Endothelial cell of umbilical vein (primary cell): ENCODE measurements around the gene PTPN13. TPM values are rescaled to one million over a fixed set of nuclear protein-coding genes. Genes with fewer than 3 reads are reported as not detected.

Experiments used
- BruUV-seq: library from RNA; stranded (reverse); fragments of 400-500 nt; replicated peaks from 2 replicates; lab custom pipeline; 2021; lab: Mats Ljungman, UMichigan
- CTCF ChIA-PET: fragments of 300-600, 350-600 bp; sonication (Branson Sonifier 250); formaldehyde crosslinking; loops from one replicate; lab custom pipeline; 2021; ENCODE audit warnings: antibody characterized with exemption, inconsistent platforms; lab: Charles Lee
- POLR2A ChIA-PET: fragments of 300-600, 350-600 bp; sonication (Branson Sonifier 250); formaldehyde crosslinking; loops from one replicate; lab custom pipeline; 2021; ENCODE audit warnings: antibody characterized with exemption, inconsistent platforms; lab: Charles Lee
- DNase-seq: peaks from one replicate; pipeline ENCODE4 v3.0.0-alpha.2; 2011; ENCODE audit warnings: low read depth, low spot score
- FAIRE-seq: peaks from 2 replicates; lab custom pipeline; 2011; peaks lifted over from hg19 to GRCh38; lab: Jason Lieb, UNC
- H2AFZ ChIP-seq: 2 replicates; pipeline ENCODE4 v1.6.0; 2012; ENCODE audit warnings: low read depth, low read length, control low read depth, inconsistent platforms
- H3K27ac ChIP-seq: 2 replicates; pipeline ENCODE4 v1.5.1; 2011; ENCODE audit warnings: low read depth, mild to moderate bottlenecking, control low read depth, low read length, moderate library complexity; ENCODE audit not compliant: insufficient read depth
- H3K27me3 ChIP-seq, 2 experiments: 2 replicates each; pipeline versions ENCODE4 v1.6.0 to v1.6.1; 2011; ENCODE audit warnings: low read length in 2 of 2, mixed read lengths in 1 of 2; ENCODE audit not compliant: control insufficient read depth in 2 of 2, insufficient read depth in 2 of 2
- H3K36me3 ChIP-seq, 2 experiments: 2 replicates in 1 of 2; 3 replicates in 1 of 2; pipeline ENCODE4 v1.5.1; 2011; ENCODE audit warnings: low read length in 2 of 2, mild to moderate bottlenecking in 1 of 2, moderate library complexity in 1 of 2; ENCODE audit not compliant: control insufficient read depth in 2 of 2, insufficient read depth in 2 of 2; ENCODE audit errors: extremely low read depth in 1 of 2
- H3K4me1 ChIP-seq: 3 replicates; pipeline ENCODE4 v1.5.1; 2011; ENCODE audit warnings: mild to moderate bottlenecking, low read length; ENCODE audit not compliant: control insufficient read depth, insufficient read depth; ENCODE audit errors: extremely low read depth
- H3K4me2 ChIP-seq: 2 replicates; pipeline ENCODE4 v1.6.1; 2011; ENCODE audit warnings: low read length, control low read depth, mixed read lengths; ENCODE audit not compliant: insufficient read depth
- H3K4me3 ChIP-seq, 3 experiments: fragments of 200-600 bp in 1 of 3; sonication (generic), shearing (Covaris generic) in 1 of 3; replicated peaks in 1 of 3; 2 replicates each; pipeline ENCODE4 v1.5.1; 2011 to 2016; ENCODE audit warnings: control low read depth in 3 of 3, low read length in 3 of 3, mild to moderate bottlenecking in 2 of 3, inconsistent platforms in 1 of 3, low read depth in 1 of 3, moderate library complexity in 1 of 3; ENCODE audit not compliant: insufficient read depth in 1 of 3
- H3K79me2 ChIP-seq: 2 replicates; pipeline ENCODE4 v1.6.0; 2012; ENCODE audit warnings: low read length, inconsistent platforms; ENCODE audit not compliant: control insufficient read depth, insufficient read depth
- H3K9ac ChIP-seq: replicated peaks from 2 replicates; pipeline ENCODE3; 2011; ENCODE audit warnings: low read length, control low read depth; ENCODE audit not compliant: insufficient read depth; ENCODE audit errors: extremely low read depth
- H3K9me1 ChIP-seq: replicated peaks from 3 replicates; pipeline ENCODE4 v1.6.0; 2011; ENCODE audit warnings: mild to moderate bottlenecking, low read length; ENCODE audit not compliant: control insufficient read depth, insufficient read depth; ENCODE audit errors: extremely low read depth
- H3K9me3 ChIP-seq: replicated peaks from 2 replicates; pipeline ENCODE4 v1.5.1; 2012; ENCODE audit warnings: low read length, inconsistent platforms; ENCODE audit not compliant: control insufficient read depth, insufficient read depth
- H4K20me1 ChIP-seq: replicated peaks from 2 replicates; pipeline ENCODE3; 2011; ENCODE audit warnings: mild to moderate bottlenecking, low read length; ENCODE audit not compliant: control insufficient read depth, insufficient read depth; ENCODE audit errors: extremely low read depth
- CTCF ChIP-seq, 2 donors: IDR thresholded peaks; 1 replicate in 1 of 2; 2 replicates in 1 of 2; pipeline ENCODE4 v1.5.1; 2011; ENCODE audit warnings: low read length in 2 of 2, mild to moderate bottlenecking in 2 of 2, moderate library complexity in 2 of 2, control low read depth in 1 of 2, inconsistent platforms in 1 of 2, low read depth in 1 of 2; ENCODE audit not compliant: insufficient read depth in 1 of 2; ENCODE audit errors: extremely low read depth in 1 of 2
- EZH2 ChIP-seq: IDR thresholded peaks from 2 replicates; pipeline ENCODE4 v1.6.1; 2012; ENCODE audit warnings: borderline replicate concordance, low read depth, mild to moderate bottlenecking, moderate library complexity, low read length, inconsistent platforms; ENCODE audit not compliant: severe bottlenecking
- FOS ChIP-seq: IDR thresholded peaks from 2 replicates; pipeline ENCODE4 v1.6.1; 2011; ENCODE audit warnings: mild to moderate bottlenecking, low read length, moderate library complexity, borderline replicate concordance; ENCODE audit not compliant: insufficient read depth
- GATA2 ChIP-seq: IDR thresholded peaks from 2 replicates; pipeline ENCODE4 v1.7.0; 2011; ENCODE audit warnings: low read depth, mild to moderate bottlenecking, moderate library complexity, mixed read lengths, low read length; ENCODE audit not compliant: insufficient read length, insufficient read depth
- JUN ChIP-seq: IDR thresholded peaks from 2 replicates; pipeline ENCODE4 v1.6.1; 2011; ENCODE audit warnings: borderline replicate concordance, low read depth; ENCODE audit not compliant: insufficient read length, insufficient read depth
- MAX ChIP-seq: IDR thresholded peaks from 2 replicates; pipeline ENCODE4 v1.6.1; 2011; ENCODE audit not compliant: insufficient read depth, insufficient read length
- MYC ChIP-seq: IDR thresholded peaks from one replicate; pipeline ENCODE4 v1.6.1; 2011; ENCODE audit warnings: mild to moderate bottlenecking, low read depth, low read length
- POLR2A ChIP-seq: IDR thresholded peaks from 2 replicates; pipeline ENCODE4 v1.6.1; 2012; ENCODE audit warnings: low read depth, mild to moderate bottlenecking, control low read depth, low read length
- POLR2AphosphoS5 ChIP-seq: IDR thresholded peaks from 2 replicates; pipeline ENCODE4 v1.6.1; 2012; ENCODE audit warnings: low read depth, mild to moderate bottlenecking, control low read depth, low read length, moderate library complexity; ENCODE audit not compliant: insufficient read depth
- dilution Hi-C: fragments of 300-500 bp; cut with MboI; formaldehyde crosslinking; loops from one replicate; pipeline ENCODE4 v1.15.0; 2019; ENCODE audit warnings: low sequenced_read_pairs; ENCODE audit not compliant: extremely low pct_ligation_motif_present
- intact Hi-C: fragments of 100-400 bp; cut with micrococcal nuclease; formaldehyde crosslinking; loops from one replicate; pipeline ENCODE4 v1.10.0; 2022
- polyA plus RNA-seq, 4 experiments: library from polyadenylated mRNA; depleted of rRNA in 3 of 4; stranded (reverse) in 3 of 4; unstranded in 1 of 4; fragments of >200 nt; gene quantifications; 2 replicates each; pipeline versions ENCODE4 v1.2.1 to v1.2.3, GENCODE V29; 2011 to 2012; ENCODE audit warnings: missing spikeins in 1 of 4
- total RNA-seq: library from RNA; stranded (reverse); gene quantifications from 2 replicates; pipeline ENCODE4 v1.2.3, GENCODE V29; 2021

The PTPN13 gene
- total and polyA plus RNA-seq, 2 donors (not counting 3 experiments of a cell fraction or from before 2014, with no cell fraction given): 0.69 to 2.9 TPM

- Histone ChIP-seq H2AFZ (no peak overlapping the region), H3K36me3 (no peaks in the 10 kb centered on the region), H3K9me1 (no peaks in the 10 kb centered on the region), H3K4me1 (no peaks in the 10 kb centered on the region), H3K27me3 (no peaks in the 10 kb centered on the region), H3K27ac (no peak overlapping the region), H3K4me3 (no peak overlapping the region), H3K79me2 (no peaks in the 10 kb centered on the region), H3K9ac (no peak overlapping the region), H4K20me1 (no peaks in the 10 kb centered on the region), H3K4me2 (no peak overlapping the region), H3K9me3 (no peaks in the 10 kb centered on the region)
- POLR2A ChIA-PET: no interaction called here
- FAIRE-seq (no peak), DNase-seq (no peak)
- no peak for TF ChIP-seq GATA2
- TF ChIP-seq JUN: no peak
- TF ChIP-seq FOS: no peak
- no peak for TF ChIP-seq POLR2AphosphoS5
- no peak for TF ChIP-seq EZH2
- TF ChIP-seq CTCF (IDR thresholded peaks at IDR 0.05; ENCODE audit: extremely low read depth in 1 of 2, insufficient read depth in 1 of 2, low read depth in 1 of 2, low read length in 2 of 2): no peak
- TF ChIP-seq POLR2A: no peak
- no peak for TF ChIP-seq MAX
- TF ChIP-seq MYC: no peak
- BruUV-seq: no TSS peak
- dilution Hi-C loops (no loop called here), intact Hi-C loops (no loop called here)
- CTCF ChIA-PET: interaction anchor here (0.7 kb wide), 1 partner anchor 192 kb away, joined by 3 read pairs; no protein-coding TSS in a partner anchor
These were observed 47.5 kb downstream of the PTPN13 start for GRCh38 chr4:86641516-86642090.
